ENCODE results near the gene NTM. TPM values are rescaled to one million over a fixed set of nuclear protein-coding genes. Genes with fewer than 3 reads are reported as not detected.
"Not testable (repeated sequence)": the region's sequence is repeated elsewhere in the genome, so short reads cannot be mapped to it uniquely, and the experiment has no call there.

NTM gene
- total RNA-seq, 1 donor from 2014 or later: not detected

DNA sequence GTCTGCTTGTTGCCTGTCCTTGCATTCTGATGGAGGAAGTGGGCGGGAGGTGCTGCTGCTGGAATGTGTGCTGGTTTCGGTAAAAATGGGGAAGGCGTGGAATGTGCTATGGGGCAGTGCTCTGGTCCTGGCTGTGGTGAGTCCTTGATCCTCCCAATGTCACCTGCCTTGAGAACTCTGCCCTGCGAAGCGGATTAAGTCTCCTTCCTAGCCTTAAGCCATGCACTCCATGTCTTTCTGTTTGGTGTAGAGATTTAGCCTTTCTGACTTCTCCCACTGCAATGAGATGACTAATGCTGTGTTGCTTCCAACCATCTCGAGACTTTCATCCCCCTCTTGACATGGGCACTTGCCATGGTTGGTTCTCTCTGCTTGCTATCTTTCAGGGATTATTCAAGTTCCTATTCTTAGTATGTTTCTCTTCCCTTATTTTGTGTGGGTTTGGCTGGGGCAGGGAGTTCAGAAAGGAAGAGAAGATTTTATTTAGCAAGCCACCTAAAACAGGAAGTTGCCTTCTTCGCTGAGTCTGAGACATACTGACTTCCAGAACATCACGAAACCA is 687.9 kb downstream of the NTM start:
- no peak for DNase-seq (ENCODE audit: low spot score)
- intact Hi-C loops (cut with micrococcal nuclease): no loop called here
- Mint-ChIP-seq H3K36me3 (ENCODE audit: low read depth) (no peaks in the 10 kb centered on the region), H3K4me1 (ENCODE audit: low read depth) (no peaks in the 10 kb centered on the region), H3K27ac (no peak overlapping the region), H3K9me3 (no peaks in the 10 kb centered on the region), H3K4me3 (no peak overlapping the region), H3K27me3 (ENCODE audit: insufficient read depth) (no peaks in the 10 kb centered on the region)

- H3K27me3 Mint-ChIP-seq (ENCODE audit: insufficient read depth): no peaks in the 10 kb centered on the region
- intact Hi-C loops (cut with micrococcal nuclease): no loop called here
- no peaks in the 10 kb centered on the region for H3K36me3 Mint-ChIP-seq (ENCODE audit: low read depth)
- no peaks in the 10 kb centered on the region for H3K9me3 Mint-ChIP-seq
- no peak overlapping the region for H3K27ac Mint-ChIP-seq
- DNase-seq (ENCODE audit: low spot score): no peak
- no peak overlapping the region for H3K4me3 Mint-ChIP-seq
- no peaks in the 10 kb centered on the region for H3K4me1 Mint-ChIP-seq (ENCODE audit: low read depth)
These were observed 690.2 kb downstream of the NTM start for GRCh38 chr11:132060567-132060966.

- H3K4me3 Mint-ChIP-seq: no peak overlapping the region
- no peaks in the 10 kb centered on the region for H3K36me3 Mint-ChIP-seq (ENCODE audit: low read depth)
- intact Hi-C loops (cut with micrococcal nuclease): no loop called here
- no peak overlapping the region for H3K27ac Mint-ChIP-seq
- DNase-seq (ENCODE audit: low spot score): no peak
- no peaks in the 10 kb centered on the region for H3K27me3 Mint-ChIP-seq (ENCODE audit: insufficient read depth)
- no peaks in the 10 kb centered on the region for H3K4me1 Mint-ChIP-seq (ENCODE audit: low read depth)
- H3K9me3 Mint-ChIP-seq: no peaks in the 10 kb centered on the region
These were observed 691.6 kb downstream of the NTM start for GRCh38 chr11:132062031-132062430.

GRCh38 chr11:132062541-132062940 is 692.1 kb downstream of the NTM start:
- DNase-seq (ENCODE audit: low spot score): no peak
- no peaks in the 10 kb centered on the region for H3K4me1 Mint-ChIP-seq (ENCODE audit: low read depth)
- H3K27me3 Mint-ChIP-seq (ENCODE audit: insufficient read depth): no peaks in the 10 kb centered on the region
- H3K9me3 Mint-ChIP-seq: no peaks in the 10 kb centered on the region
- H3K36me3 Mint-ChIP-seq (ENCODE audit: low read depth): no peaks in the 10 kb centered on the region
- no peak overlapping the region for H3K4me3 Mint-ChIP-seq
- H3K27ac Mint-ChIP-seq: no peak overlapping the region
- intact Hi-C loops (cut with micrococcal nuclease): no loop called here

- Mint-ChIP-seq H3K9me3 (no peaks in the 10 kb centered on the region), H3K4me1 (ENCODE audit: low read depth) (no peaks in the 10 kb centered on the region), H3K27ac (no peak overlapping the region), H3K36me3 (ENCODE audit: low read depth) (no peaks in the 10 kb centered on the region), H3K27me3 (ENCODE audit: insufficient read depth) (no peaks in the 10 kb centered on the region), H3K4me3 (no peak overlapping the region)
- DNase-seq (ENCODE audit: low spot score): no peak
- intact Hi-C loops (cut with micrococcal nuclease): no loop called here
These were observed 694.7 kb downstream of the NTM start for GRCh38 chr11:132064987-132065620.

- intact Hi-C loops (cut with micrococcal nuclease): no loop called here
- Mint-ChIP-seq H3K27ac (no peak overlapping the region), H3K4me1 (ENCODE audit: low read depth) (no peaks in the 10 kb centered on the region), H3K36me3 (ENCODE audit: low read depth) (no peaks in the 10 kb centered on the region), H3K9me3 (no peaks in the 10 kb centered on the region), H3K4me3 (no peak overlapping the region), H3K27me3 (ENCODE audit: insufficient read depth) (no peaks in the 10 kb centered on the region)
- DNase-seq (ENCODE audit: low spot score): no peak
These were observed 698.1 kb downstream of the NTM start for GRCh38 chr11:132068556-132068955.

DNA sequence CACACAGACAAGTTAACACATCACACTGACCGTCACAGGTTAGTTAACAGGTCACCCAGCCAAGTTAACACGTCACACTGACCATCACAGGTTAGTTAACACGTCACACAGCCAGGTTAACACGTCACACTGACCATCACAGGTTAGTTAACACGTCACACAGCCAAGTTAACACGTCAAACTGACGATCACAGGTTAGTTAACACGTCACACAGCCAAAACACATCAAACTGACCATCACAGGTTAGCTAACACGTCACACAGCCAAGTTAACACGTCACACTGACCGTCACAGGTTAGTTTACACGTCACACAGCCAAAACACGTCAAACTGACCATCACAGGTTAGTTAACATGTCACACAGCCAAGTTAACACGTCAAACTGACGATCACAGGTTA is 699.2 kb downstream of the NTM start:
- H3K9me3 Mint-ChIP-seq; DNase-seq (ENCODE audit: low spot score); H3K27ac Mint-ChIP-seq; H3K27me3 Mint-ChIP-seq (ENCODE audit: insufficient read depth); H3K4me3 Mint-ChIP-seq; H3K4me1 Mint-ChIP-seq (ENCODE audit: low read depth); H3K36me3 Mint-ChIP-seq (ENCODE audit: low read depth); intact Hi-C loops (cut with micrococcal nuclease): not testable (repeated sequence)

DNA sequence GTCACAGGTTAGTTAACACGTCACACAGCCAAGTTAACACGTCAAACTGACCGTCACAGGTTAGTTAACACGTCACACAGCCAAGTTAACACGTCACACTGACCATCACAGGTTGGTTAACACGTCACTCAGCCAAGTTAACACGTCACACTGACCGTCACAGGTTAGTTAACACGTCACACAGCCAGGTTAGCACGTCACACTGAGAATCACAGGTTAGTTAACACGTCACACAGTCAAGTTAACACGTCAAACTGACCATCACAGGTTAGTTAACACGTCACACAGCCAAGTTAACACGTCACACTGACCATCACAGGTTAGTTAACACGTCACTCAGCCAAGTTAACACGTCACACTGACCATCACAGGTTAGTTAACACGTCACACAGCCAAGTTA is 700.5 kb downstream of the NTM start:
- H3K36me3 Mint-ChIP-seq (ENCODE audit: low read depth); H3K9me3 Mint-ChIP-seq; H3K4me3 Mint-ChIP-seq; H3K27ac Mint-ChIP-seq; H3K27me3 Mint-ChIP-seq (ENCODE audit: insufficient read depth); DNase-seq (ENCODE audit: low spot score); intact Hi-C loops (cut with micrococcal nuclease); H3K4me1 Mint-ChIP-seq (ENCODE audit: low read depth): not testable (repeated sequence)

GRCh38 chr11:132072044-132072857 is 701.8 kb downstream of the NTM start:
- Mint-ChIP-seq H3K27ac (no peak overlapping the region), H3K27me3 (ENCODE audit: insufficient read depth) (no peaks in the 10 kb centered on the region), H3K36me3 (ENCODE audit: low read depth) (no peaks in the 10 kb centered on the region), H3K4me3 (no peak overlapping the region), H3K9me3 (no peaks in the 10 kb centered on the region), H3K4me1 (ENCODE audit: low read depth) (no peaks in the 10 kb centered on the region)
- no peak for DNase-seq (ENCODE audit: low spot score)
- intact Hi-C loops (cut with micrococcal nuclease): no loop called here

DNA sequence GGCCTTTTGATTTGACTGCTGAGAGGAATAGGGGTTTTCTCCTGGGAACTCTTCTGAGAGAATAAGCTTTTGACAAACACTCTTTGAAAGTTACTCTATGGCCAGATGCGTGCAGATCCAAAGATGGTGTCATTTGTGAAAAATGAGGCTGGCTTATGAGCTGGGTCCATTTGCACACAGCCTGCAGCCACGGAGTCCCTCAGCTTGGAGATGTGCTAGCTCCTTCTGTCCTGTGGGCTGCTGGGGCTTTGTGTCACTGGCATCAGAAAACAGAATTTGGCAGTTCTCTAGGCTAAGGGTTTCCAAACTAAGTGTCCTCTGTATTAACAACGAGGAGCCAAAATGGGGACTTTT is 702.4 kb downstream of the NTM start:
- Mint-ChIP-seq H3K4me1 (ENCODE audit: low read depth) (no peaks in the 10 kb centered on the region), H3K27ac (no peak overlapping the region), H3K36me3 (ENCODE audit: low read depth) (no peaks in the 10 kb centered on the region), H3K4me3 (no peak overlapping the region), H3K27me3 (ENCODE audit: insufficient read depth) (no peaks in the 10 kb centered on the region), H3K9me3 (no peaks in the 10 kb centered on the region)
- no peak for DNase-seq (ENCODE audit: low spot score)
- intact Hi-C loops (cut with micrococcal nuclease): no loop called here

DNA sequence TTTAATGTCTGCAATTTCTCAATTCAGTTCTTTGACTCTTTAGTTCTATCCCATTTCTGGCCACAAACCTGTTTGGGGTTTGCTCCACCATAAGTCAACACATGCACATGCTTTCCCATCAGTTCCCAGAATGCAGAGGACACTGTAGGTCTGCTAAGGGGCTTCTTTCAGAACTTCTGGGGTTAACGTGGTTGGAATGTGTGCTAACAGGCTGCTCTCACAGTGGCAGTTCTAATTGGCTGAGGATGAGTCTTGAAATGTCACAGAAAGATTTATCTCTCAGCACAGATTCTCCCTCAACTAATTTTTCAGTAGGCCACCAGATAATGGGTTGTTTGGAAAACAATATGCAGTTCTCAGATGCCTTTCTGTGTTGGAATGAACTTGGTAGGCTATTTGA is 703.4 kb downstream of the NTM start:
- Mint-ChIP-seq H3K27me3 (ENCODE audit: insufficient read depth) (no peaks in the 10 kb centered on the region), H3K9me3 (no peaks in the 10 kb centered on the region), H3K27ac (no peak overlapping the region), H3K36me3 (ENCODE audit: low read depth) (no peaks in the 10 kb centered on the region), H3K4me1 (ENCODE audit: low read depth) (no peaks in the 10 kb centered on the region), H3K4me3 (no peak overlapping the region)
- intact Hi-C loops (cut with micrococcal nuclease): no loop called here
- DNase-seq (ENCODE audit: low spot score): no peak

DNA sequence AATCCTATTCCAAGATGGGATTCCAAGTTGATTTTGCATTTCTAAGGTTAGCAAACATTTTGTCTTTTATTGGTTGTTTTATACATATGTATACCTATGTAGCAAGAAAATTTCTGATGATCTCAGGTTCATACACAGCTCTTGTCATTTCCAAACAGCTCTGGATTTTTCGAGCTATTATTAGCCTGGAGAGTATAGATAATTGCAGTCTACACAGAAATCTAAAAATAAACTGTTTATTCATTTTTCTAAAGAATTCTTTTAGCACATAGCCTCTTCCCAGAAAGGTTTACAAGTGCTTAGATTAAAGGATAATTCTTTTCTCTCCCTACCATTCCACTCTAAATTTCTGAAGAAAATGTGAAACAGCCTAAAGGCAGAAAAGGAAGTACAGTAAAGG is 705.0 kb downstream of the NTM start:
- Mint-ChIP-seq H3K27me3 (ENCODE audit: insufficient read depth) (no peaks in the 10 kb centered on the region), H3K9me3 (no peaks in the 10 kb centered on the region), H3K4me3 (no peak overlapping the region), H3K27ac (no peak overlapping the region), H3K4me1 (ENCODE audit: low read depth) (no peaks in the 10 kb centered on the region), H3K36me3 (ENCODE audit: low read depth) (no peaks in the 10 kb centered on the region)
- intact Hi-C loops (cut with micrococcal nuclease): no loop called here
- no peak for DNase-seq (ENCODE audit: low spot score)

GRCh38 chr11:132077416-132077815 is 707.0 kb downstream of the NTM start:
- Mint-ChIP-seq H3K36me3 (ENCODE audit: low read depth) (no peaks in the 10 kb centered on the region), H3K27ac (no peak overlapping the region), H3K27me3 (ENCODE audit: insufficient read depth) (no peaks in the 10 kb centered on the region), H3K9me3 (peaks cover 8% of the 10 kb centered on the region), H3K4me3 (no peak overlapping the region), H3K4me1 (ENCODE audit: low read depth) (no peaks in the 10 kb centered on the region)
- intact Hi-C loops (cut with micrococcal nuclease): no loop called here
- no peak for DNase-seq (ENCODE audit: low spot score)
